ENCODE measurements around the gene MAPK6. TPM values are rescaled to one million over a fixed set of nuclear protein-coding genes. Genes with fewer than 3 reads are reported as not detected.

The MAPK6 gene
- total and polyA plus RNA-seq, 9 of the 15 experiments (the other 6 are each of a cell fraction or from before 2014, with no cell fraction given), result 28.5 to 97.1 (median 74.0) TPM

GRCh38 chr15:52013151-52013791 lies 5.7 kb upstream of the MAPK6 start (continued):
- no peak for TF ChIP-seq ZBTB9 (CRISPR knock-in tag; IDR thresholded peaks at IDR 0.05)
- no peak for TF ChIP-seq CREB5 (CRISPR knock-in tag; IDR thresholded peaks at IDR 0.05)
- no peak for TF ChIP-seq NR2C1 (IDR thresholded peaks at IDR 0.05)
- TF ChIP-seq NR2C1 (tag; IDR thresholded peaks at IDR 0.05), result peak; percentile 54
- TF ChIP-seq MCM3 (IDR thresholded peaks at IDR 0.05), result no peak
- no peak for TF ChIP-seq SIX5 (IDR thresholded peaks at IDR 0.05; ENCODE audit: borderline replicate concordance in 1 of 2, insufficient read depth in 1 of 2, low read depth in 1 of 2, low read length in 2 of 2)
- TF ChIP-seq MEF2A (IDR thresholded peaks at IDR 0.05; ENCODE audit: control insufficient read depth, low read depth, low read length), result no peak
- TF ChIP-seq ZNF146 (CRISPR knock-in tag; IDR thresholded peaks at IDR 0.05; ENCODE audit: unreplicated experiment), result no peak
- no peak for TF ChIP-seq ARID4B (CRISPR knock-in tag; IDR thresholded peaks at IDR 0.05)
- no peak for TF ChIP-seq CBX5 (IDR thresholded peaks at IDR 0.05; ENCODE audit: borderline replicate concordance, low read depth)
- TF ChIP-seq MYC (IDR thresholded peaks at IDR 0.05; ENCODE audit: low read depth, low read length), result no peak
- no peak for TF ChIP-seq MYC (CRISPR knock-in tag; IDR thresholded peaks at IDR 0.05; ENCODE audit: borderline replicate concordance, low read depth)
- TF ChIP-seq TAF15 (IDR thresholded peaks at IDR 0.05; ENCODE audit: low read depth, low read length), result no peak

All from K562 (cell line).